Subcutaneous abdominal adipose tissue (tissue), 5 donors: ENCODE data around the gene NOXO1.

Experiments used
- H3K27ac ChIP-seq: one replicate; pipeline ENCODE4 v1.7.0; 2013; ENCODE audit warnings: low read depth, mild to moderate bottlenecking, inconsistent platforms, low read length, moderate library complexity
- H3K27me3 ChIP-seq, 5 donors: one replicate each; pipeline ENCODE4 v1.7.0; 2013; ENCODE audit warnings: low read length in 5 of 5, inconsistent platforms in 1 of 5; ENCODE audit not compliant: control insufficient read depth in 5 of 5, insufficient read depth in 4 of 5
- H3K36me3 ChIP-seq, 5 donors: one replicate each; pipeline ENCODE4 v1.7.0; 2013; ENCODE audit warnings: low read length in 5 of 5; ENCODE audit not compliant: control insufficient read depth in 5 of 5, insufficient read depth in 5 of 5
- H3K4me1 ChIP-seq, 5 donors: one replicate each; pipeline ENCODE4 v1.7.0; 2013; ENCODE audit warnings: low read length in 5 of 5, mild to moderate bottlenecking in 3 of 5, moderate library complexity in 1 of 5; ENCODE audit not compliant: control insufficient read depth in 5 of 5, insufficient read depth in 5 of 5
- H3K4me3 ChIP-seq, 5 donors: one replicate each; pipeline ENCODE4 v1.7.0; 2013; ENCODE audit warnings: low read length in 5 of 5, low read depth in 1 of 5
- H3K9ac ChIP-seq, 5 donors: one replicate each; pipeline ENCODE4 v1.7.0; 2013; ENCODE audit warnings: low read length in 5 of 5, mild to moderate bottlenecking in 4 of 5, moderate library complexity in 3 of 5
- H3K9me3 ChIP-seq, 5 donors: one replicate each; pipeline ENCODE4 v1.7.0; 2013; ENCODE audit warnings: low read length in 5 of 5; ENCODE audit not compliant: control insufficient read depth in 5 of 5
- donor health status: healthy.
- donor health status: healthy.
- donor health status: healthy.
- donor health status: healthy.
- donor health status: healthy.

NOXO1 gene

DNA sequence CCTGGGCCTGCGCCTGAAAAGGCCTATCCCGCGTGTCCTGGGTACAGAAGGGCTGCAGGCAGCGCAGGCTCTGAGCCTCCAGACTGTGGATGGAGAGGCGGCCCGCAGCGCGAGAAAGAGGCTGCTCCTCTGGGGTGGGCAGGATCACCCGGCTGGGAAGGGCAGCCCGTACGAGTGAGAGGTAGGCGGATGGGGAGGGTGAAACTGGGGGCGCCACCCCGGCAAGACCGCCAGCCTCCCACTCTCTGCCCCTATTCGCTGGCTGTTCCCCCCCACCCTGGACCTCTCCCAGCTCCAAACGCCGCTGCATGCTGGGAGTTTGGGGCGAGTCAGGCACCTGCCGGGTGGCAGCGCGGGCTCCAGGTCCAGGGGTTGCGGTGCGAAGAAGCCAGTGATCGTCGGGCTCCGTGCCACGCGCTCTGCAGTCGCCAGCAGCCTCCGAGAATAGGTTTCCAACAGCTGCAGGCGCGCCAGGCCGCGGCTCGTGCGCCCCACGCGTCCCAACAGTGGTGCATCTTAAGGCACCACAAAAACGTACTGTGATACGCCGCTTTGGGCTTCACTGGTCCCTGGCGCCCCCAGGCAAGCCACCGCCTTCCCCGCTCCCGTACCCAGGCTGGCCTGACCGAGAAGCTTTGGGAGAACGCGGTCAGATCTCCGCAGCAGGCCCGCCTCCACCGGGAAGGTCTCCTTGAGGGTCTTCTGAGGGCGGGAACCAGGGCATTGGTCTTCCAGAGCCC lies 1.1 kb downstream of the NOXO1 start:
- Histone ChIP-seq H3K4me3 (no peak overlapping the region), H3K9me3 (no peaks in the 10 kb centered on the region), H3K27ac (no peak overlapping the region), H3K4me1 (peaks cover 5 to 31% (median 21%) of the 10 kb centered on the region in 5 donors), H3K36me3 (peaks cover 0 to 37% (median 36%) of the 10 kb centered on the region in 5 donors), H3K9ac (no peak overlapping the region), H3K27me3 (peaks cover 19 to 50% (median 44%) of the 10 kb centered on the region in 5 donors)

DNA sequence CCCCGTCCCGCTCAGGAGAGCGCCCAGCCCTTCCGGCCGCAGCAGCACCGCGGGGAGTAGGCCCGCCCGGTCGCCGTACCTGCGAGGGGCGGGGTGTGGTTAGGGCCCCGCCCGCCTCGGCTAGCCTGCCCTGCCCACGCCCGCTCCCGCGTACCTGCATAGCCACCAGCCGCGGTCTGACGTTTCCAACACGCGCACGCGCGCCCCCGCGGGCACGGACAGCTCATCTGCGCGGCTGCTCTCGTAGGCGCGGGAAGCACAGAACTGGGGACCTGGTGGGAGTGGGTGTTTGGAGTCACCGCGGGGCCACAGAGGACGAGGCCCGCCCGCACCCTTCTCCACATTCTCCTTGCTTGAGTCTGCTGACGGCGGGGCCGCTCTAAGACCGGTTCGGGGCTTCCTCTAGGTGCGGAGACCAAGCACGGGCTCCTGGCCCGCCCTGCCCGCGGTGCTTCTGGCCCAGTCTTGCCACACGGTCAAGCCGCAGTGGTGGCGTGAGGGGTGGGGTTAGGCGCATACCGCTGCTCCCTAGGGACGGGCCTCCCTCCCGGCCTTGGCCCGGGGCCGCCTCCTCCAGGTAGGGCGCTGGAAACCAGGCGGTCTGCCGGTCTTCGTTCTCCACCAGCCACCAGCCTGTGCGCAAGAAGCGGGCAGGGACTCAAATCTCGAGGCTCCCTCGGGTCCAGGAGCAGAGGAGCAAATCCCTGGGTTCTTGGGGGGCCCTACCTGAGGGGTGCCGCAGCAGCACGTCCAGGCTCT lies 1.8 kb downstream of the NOXO1 start:
- Histone ChIP-seq H3K4me3 (no peak overlapping the region), H3K27ac (no peak overlapping the region), H3K27me3 (peaks cover 19 to 55% (median 46%) of the 10 kb centered on the region in 5 donors), H3K9me3 (no peaks in the 10 kb centered on the region), H3K4me1 (peaks cover 0 to 24% (median 14%) of the 10 kb centered on the region in 5 donors), H3K9ac (no peak overlapping the region), H3K36me3 (peaks cover 0 to 44% (median 43%) of the 10 kb centered on the region in 5 donors)

DNA sequence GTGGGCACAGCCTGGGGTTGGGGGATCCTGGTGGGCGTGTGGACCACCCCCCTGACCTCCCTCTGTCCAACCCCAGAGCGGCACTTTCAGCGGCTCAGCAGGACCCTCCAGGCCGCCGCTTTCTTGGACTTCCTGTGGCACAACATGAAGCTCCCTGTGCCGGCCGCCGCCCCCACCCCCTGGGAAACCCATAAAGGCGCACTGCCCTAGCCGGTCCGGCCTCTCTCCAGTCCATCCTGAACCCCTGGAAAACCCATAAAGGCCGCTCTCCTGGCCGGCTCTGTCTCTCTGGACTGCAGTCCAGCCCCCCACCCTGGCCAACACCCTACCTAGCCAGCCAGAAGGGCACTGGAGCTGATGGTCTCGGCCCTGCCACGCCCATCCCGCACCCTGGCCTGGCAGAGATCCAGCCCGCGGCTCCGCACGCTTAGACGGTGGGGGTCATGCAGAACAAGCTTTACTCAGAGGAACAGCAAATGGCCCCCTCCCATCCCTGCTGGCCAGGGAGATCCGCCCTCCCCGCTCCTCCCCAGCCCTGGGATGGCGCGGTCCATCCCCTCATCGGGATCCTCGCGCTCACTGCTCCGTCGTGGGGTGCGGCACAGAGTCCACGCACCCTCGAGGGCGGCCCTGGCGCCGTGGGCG lies 2.7 kb downstream of the NOXO1 start:
- Histone ChIP-seq H3K36me3 (peaks cover 0 to 51% (median 48%) of the 10 kb centered on the region in 5 donors), H3K9me3 (no peaks in the 10 kb centered on the region), H3K27ac (no peak overlapping the region), H3K9ac (no peak overlapping the region), H3K4me1 (peaks cover 0 to 23% (median 11%) of the 10 kb centered on the region in 5 donors), H3K27me3 (peaks cover 19 to 58% (median 46%) of the 10 kb centered on the region in 5 donors), H3K4me3 (no peak overlapping the region)

DNA sequence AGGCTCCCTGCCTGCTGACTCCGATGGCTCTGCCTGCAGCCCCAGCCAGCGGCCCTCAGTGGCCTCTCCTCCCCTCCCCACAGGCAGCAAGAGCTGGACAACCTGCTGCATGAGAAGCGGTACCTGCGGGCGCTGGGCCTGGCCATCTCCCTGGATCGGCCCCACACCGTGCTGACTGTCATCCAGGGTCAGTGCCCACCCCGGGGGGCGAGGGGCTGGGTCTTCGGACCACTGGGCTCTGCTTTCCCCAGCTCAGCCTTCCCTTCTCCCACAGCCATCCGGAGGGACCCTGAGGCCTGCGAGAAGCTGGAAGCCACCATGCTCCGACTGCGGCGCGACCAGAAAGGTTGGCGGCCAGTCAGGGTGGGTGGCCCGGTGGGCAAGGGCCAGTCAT lies 3.4 kb downstream of the NOXO1 start:
- Histone ChIP-seq H3K4me1 (peaks cover 0 to 23% (median 11%) of the 10 kb centered on the region in 5 donors), H3K27me3 (peaks cover 19 to 58% (median 46%) of the 10 kb centered on the region in 5 donors), H3K27ac (no peak overlapping the region)

DNA sequence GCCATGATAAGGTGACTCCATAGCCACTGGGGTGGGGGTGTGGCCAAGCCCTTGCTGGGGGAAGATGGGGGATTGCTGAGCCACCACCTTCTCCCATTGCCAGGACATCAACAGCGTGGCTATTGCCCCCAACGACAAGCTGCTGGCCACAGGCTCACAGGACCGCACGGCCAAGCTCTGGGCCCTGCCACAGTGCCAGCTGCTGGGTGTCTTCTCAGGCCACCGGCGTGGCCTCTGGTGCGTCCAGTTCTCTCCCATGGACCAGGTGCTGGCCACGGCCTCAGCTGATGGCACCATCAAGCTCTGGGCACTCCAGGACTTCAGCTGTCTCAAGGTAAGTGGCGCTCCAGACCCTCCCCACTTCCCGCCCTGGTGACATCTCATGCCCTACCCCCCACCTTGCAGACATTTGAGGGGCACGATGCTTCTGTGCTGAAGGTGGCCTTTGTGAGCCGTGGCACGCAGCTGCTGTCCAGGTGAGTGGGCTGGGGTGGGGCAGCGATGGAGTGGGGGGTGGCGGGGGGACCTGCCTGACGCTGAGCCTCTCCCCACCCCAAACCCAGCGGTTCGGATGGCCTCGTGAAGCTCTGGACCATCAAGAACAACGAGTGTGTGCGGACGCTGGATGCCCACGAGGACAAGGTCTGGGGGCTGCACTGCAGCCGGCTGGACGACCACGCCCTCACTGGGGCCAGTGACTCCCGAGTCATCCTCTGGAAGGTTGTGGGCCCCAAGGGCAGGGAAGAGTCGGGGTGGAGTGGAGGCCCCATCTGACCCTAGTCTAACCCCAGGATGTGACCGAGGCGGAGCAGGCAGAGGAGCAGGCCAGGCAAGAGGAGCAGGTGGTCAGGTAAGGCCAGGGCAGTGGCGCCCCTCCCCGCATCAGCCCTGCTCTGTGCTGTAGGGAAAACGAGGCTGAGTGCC lies 4.1 kb downstream of the NOXO1 start:
- H3K36me3 ChIP-seq, result peaks cover 0 to 51% (median 48%) of the 10 kb centered on the region in 5 donors
- no peaks in the 10 kb centered on the region for H3K9me3 ChIP-seq
- H3K27ac ChIP-seq, result no peak overlapping the region
- H3K4me3 ChIP-seq, result no peak overlapping the region
- no peak overlapping the region for H3K9ac ChIP-seq
- H3K27me3 ChIP-seq, result peaks cover 19 to 53% (median 44%) of the 10 kb centered on the region in 5 donors
- peaks cover 1 to 29% (median 17%) of the 10 kb centered on the region in 5 donors for H3K4me1 ChIP-seq

More for the DNA sequence above, 3.4 kb downstream of the NOXO1 start:
- no peak overlapping the region for H3K4me3 ChIP-seq
- H3K36me3 ChIP-seq, result peaks cover 0 to 51% (median 48%) of the 10 kb centered on the region in 5 donors
- H3K9ac ChIP-seq, result no peak overlapping the region
- no peaks in the 10 kb centered on the region for H3K9me3 ChIP-seq

DNA sequence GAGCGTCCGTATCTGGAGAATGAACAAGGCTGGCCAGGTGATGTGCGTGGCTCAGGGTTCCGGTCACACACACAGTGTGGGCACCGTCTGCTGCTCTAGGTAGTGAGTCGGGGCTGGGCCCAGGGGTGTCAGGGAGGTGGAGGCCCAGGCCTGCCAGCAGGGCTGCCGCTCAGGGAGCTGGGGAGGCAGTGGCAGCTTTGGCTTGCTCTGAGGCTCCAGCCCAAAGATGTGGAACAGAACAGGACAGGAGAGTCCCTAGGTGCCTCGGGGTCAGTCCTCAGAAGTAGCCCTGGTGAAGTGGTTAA lies 5.1 kb downstream of the NOXO1 start:
- no peak overlapping the region for H3K9ac ChIP-seq
- H3K4me3 ChIP-seq, result no peak overlapping the region
- peaks cover 16 to 50% (median 34%) of the 10 kb centered on the region in 5 donors for H3K27me3 ChIP-seq
- H3K4me1 ChIP-seq, result peaks cover 1 to 35% (median 22%) of the 10 kb centered on the region in 5 donors
- peaks cover 0 to 51% (median 48%) of the 10 kb centered on the region in 5 donors for H3K36me3 ChIP-seq
- H3K9me3 ChIP-seq, result no peaks in the 10 kb centered on the region
- no peak overlapping the region for H3K27ac ChIP-seq

DNA sequence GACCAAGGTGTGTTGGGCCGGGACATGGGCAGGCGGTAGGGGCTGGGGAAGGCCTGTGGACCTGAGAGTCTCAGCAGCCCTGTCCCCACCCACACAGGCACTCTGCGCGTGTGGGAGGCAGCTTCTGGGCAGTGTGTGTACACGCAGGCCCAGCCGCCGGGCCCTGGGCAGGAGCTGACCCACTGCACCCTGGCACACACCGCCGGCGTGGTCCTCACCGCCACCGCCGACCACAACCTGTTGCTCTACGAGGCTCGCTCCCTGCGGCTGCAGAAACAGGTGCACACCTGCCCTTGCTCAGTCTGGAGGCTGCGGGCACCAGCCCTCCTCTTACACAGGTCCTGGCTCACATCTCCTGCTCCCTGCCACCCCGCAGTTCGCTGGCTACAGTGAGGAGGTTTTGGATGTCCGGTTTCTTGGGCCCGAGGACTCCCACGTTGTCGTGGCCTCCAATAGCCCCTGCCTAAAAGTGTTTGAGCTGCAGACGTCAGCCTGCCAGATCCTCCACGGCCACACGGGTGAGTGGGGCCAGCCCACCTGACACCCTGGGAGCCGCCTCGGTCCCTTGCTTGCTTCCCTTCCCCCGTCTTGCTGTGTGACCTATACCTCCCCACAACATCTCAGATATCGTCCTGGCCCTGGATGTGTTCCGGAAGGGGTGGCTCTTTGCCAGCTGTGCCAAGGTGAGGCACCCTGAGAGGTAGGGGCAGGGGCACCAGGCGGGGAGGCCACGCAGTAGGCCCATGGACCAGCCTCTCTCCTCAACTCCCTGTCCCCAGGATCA lies 5.6 kb downstream of the NOXO1 start:
- no peak overlapping the region for H3K9ac ChIP-seq
- peaks cover 10 to 46% (median 28%) of the 10 kb centered on the region in 5 donors for H3K27me3 ChIP-seq
- H3K4me1 ChIP-seq, result peaks cover 3 to 40% (median 27%) of the 10 kb centered on the region in 5 donors
- H3K9me3 ChIP-seq, result no peaks in the 10 kb centered on the region
- H3K4me3 ChIP-seq, result no peak overlapping the region
- H3K36me3 ChIP-seq, result peaks cover 0 to 51% (median 48%) of the 10 kb centered on the region in 5 donors
- no peak overlapping the region for H3K27ac ChIP-seq

DNA sequence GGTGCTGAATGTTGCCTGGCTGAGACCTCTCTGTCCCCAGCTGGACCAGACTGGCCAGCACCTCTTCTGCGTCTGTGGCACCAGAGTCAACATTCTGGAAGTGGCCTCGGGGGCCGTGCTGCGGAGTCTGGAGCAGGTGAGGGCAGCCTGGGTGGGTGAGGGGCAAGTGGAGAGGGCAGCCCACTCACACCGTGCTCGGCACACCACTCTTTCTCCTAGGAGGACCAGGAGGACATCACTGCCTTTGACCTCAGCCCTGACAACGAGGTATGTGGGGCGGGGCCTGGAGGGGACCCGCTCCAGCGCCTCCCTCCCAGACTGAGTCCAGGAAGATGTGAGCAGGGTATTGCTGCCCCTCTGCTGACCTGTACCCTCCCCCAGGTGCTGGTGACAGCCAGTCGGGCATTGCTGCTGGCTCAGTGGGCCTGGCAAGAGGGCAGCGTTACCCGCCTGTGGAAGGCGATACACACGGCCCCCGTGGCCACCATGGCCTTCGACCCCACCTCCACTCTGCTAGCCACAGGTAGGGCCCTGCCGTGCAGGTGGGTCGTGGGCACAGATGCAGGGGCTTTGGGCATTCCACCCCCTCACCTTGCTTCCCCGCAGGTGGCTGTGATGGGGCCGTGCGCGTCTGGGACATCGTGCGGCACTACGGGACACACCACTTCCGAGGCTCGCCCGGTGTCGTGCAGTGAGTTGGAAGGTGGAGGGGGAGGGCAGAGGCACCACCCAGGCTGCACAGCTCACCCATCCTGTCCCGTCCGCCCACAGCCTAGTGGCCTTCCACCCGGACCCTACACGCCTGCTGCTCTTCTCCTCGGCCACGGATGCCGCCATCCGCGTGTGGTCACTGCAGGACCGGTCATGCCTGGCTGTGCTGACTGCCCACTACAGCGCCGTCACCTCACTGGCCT lies 6.9 kb downstream of the NOXO1 start:
- Histone ChIP-seq H3K27me3 (peaks cover 1 to 34% (median 18%) of the 10 kb centered on the region in 5 donors), H3K4me1 (peaks cover 3 to 30% (median 26%) of the 10 kb centered on the region in 5 donors), H3K9me3 (no peaks in the 10 kb centered on the region), H3K4me3 (no peak overlapping the region), H3K9ac (no peak overlapping the region), H3K27ac (no peak overlapping the region), H3K36me3 (peaks cover 0 to 51% (median 48%) of the 10 kb centered on the region in 5 donors)
